ENCODE results near the gene CCL20.
"Not testable (repeated sequence)": the region's sequence is repeated elsewhere in the genome, so short reads cannot be mapped to it uniquely, and the experiment has no call there.

Gene CCL20

GRCh38 chr2:227793148-227793712 is 20.4 kb upstream of the CCL20 start:
- TF ChIP-seq, protein P1, sequence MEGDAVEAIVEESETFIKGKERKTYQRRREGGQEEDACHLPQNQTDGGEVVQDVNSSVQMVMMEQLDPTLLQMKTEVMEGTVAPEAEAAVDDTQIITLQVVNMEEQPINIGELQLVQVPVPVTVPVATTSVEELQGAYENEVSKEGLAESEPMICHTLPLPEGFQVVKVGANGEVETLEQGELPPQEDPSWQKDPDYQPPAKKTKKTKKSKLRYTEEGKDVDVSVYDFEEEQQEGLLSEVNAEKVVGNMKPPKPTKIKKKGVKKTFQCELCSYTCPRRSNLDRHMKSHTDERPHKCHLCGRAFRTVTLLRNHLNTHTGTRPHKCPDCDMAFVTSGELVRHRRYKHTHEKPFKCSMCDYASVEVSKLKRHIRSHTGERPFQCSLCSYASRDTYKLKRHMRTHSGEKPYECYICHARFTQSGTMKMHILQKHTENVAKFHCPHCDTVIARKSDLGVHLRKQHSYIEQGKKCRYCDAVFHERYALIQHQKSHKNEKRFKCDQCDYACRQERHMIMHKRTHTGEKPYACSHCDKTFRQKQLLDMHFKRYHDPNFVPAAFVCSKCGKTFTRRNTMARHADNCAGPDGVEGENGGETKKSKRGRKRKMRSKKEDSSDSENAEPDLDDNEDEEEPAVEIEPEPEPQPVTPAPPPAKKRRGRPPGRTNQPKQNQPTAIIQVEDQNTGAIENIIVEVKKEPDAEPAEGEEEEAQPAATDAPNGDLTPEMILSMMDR (IDR thresholded peaks at IDR 0.05; ENCODE audit: low read depth, low read length): no peak
- Histone ChIP-seq H3K27ac (no peak overlapping the region), H3K4me3 (ENCODE audit: low read depth, low read length) (no peak overlapping the region), H3K9me3 (ENCODE audit: severe bottlenecking) (no peaks in the 10 kb centered on the region), H3K36me3 (no peaks in the 10 kb centered on the region), H3K27me3 (ENCODE audit: insufficient read depth, low read depth, severe bottlenecking) (peaks cover 4% of the 10 kb centered on the region)
- no peak for DNase-seq

DNA sequence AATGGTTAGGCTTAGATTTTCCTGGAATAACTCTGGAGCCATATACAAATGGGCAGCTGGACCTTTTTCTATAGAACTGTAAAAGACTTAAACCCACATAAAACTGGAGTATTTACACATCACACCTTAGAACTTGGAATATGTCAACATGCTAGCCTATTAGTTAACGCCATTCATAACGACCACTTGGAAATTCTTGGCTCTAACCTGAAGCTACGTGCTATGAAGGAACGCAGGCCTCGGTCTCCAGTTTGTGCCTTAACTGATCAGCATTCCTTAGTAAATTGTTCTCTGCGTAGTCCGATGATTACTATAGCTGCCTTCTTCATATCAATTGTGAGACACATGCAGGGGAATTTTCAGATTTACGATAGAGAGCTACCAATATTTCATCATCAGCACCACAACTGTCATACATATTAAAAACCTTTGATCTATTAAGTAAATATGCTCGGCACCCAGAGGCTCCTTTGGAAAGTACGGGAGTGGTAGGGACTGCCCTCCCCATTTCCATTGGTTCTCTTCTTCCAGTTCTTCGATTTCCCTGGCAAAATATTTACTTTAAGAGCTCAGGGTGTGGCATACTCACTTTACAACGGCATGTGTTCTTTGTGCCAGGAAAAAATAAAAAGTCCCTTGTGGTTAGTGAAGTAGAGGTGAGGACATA is 17.5 kb upstream of the CCL20 start:
- Histone ChIP-seq H3K27me3 (ENCODE audit: insufficient read depth, low read depth, severe bottlenecking) (peaks cover 6% of the 10 kb centered on the region), H3K36me3 (no peaks in the 10 kb centered on the region), H3K9me3 (ENCODE audit: severe bottlenecking) (no peaks in the 10 kb centered on the region), H3K4me3 (ENCODE audit: low read depth, low read length) (no peak overlapping the region), H3K27ac (no peak overlapping the region)
- TF ChIP-seq, protein P1 (IDR thresholded peaks at IDR 0.05; ENCODE audit: low read depth, low read length): no peak
- no peak for DNase-seq

GRCh38 chr2:227796768-227797167 is 16.9 kb upstream of the CCL20 start:
- H3K4me3 ChIP-seq (ENCODE audit: low read depth, low read length); H3K27ac ChIP-seq; H3K9me3 ChIP-seq (ENCODE audit: severe bottlenecking); H3K36me3 ChIP-seq; H3K27me3 ChIP-seq (ENCODE audit: insufficient read depth, low read depth, severe bottlenecking); DNase-seq: not testable (repeated sequence)

- no peak overlapping the region for H3K27ac ChIP-seq
- TF ChIP-seq, protein P1 (IDR thresholded peaks at IDR 0.05; ENCODE audit: low read depth, low read length): no peak
- H3K36me3 ChIP-seq: no peaks in the 10 kb centered on the region
- no peak for DNase-seq
- no peaks in the 10 kb centered on the region for H3K9me3 ChIP-seq (ENCODE audit: severe bottlenecking)
- no peak overlapping the region for H3K4me3 ChIP-seq (ENCODE audit: low read depth, low read length)
- peaks cover 9% of the 10 kb centered on the region for H3K27me3 ChIP-seq (ENCODE audit: insufficient read depth, low read depth, severe bottlenecking)
Measured at GRCh38 chr2:227799202-227799601, 14.4 kb upstream of the CCL20 start.

GRCh38 chr2:227802882-227803281 is 10.8 kb upstream of the CCL20 start:
- Histone ChIP-seq H3K27me3 (ENCODE audit: insufficient read depth, low read depth, severe bottlenecking) (peaks cover 12% of the 10 kb centered on the region), H3K27ac (no peak overlapping the region), H3K4me3 (ENCODE audit: low read depth, low read length) (no peak overlapping the region), H3K9me3 (ENCODE audit: severe bottlenecking) (no peaks in the 10 kb centered on the region), H3K36me3 (no peaks in the 10 kb centered on the region)
- DNase-seq: no peak
- TF ChIP-seq, protein P1 (IDR thresholded peaks at IDR 0.05; ENCODE audit: low read depth, low read length): no peak

DNA sequence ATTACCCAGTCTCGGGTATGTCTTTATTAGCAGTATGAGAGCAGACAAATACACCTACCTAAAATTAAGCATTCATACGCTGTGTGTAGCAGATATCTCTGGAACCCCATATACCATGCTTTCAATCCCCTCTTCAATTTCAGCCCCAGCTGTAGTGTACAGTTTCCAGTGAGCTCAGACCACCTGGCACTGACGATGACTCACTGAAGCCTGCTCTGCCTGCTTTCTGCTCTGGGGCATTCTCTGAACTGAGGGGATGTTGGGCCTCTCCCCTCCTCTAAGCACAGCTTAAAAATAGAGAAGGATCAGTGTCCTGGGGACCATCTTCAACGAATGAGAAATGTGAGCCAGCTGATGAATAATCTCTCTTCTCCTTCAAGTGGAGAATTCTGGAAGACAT is 8.7 kb upstream of the CCL20 start:
- DNase-seq: no peak
- Histone ChIP-seq H3K9me3 (ENCODE audit: severe bottlenecking) (no peaks in the 10 kb centered on the region), H3K4me3 (ENCODE audit: low read depth, low read length) (no peak overlapping the region), H3K36me3 (no peaks in the 10 kb centered on the region), H3K27ac (no peak overlapping the region), H3K27me3 (ENCODE audit: insufficient read depth, low read depth, severe bottlenecking) (peaks cover 10% of the 10 kb centered on the region)
- TF ChIP-seq, protein P1 (IDR thresholded peaks at IDR 0.05; ENCODE audit: low read depth, low read length): no peak
